ENCODE data around the gene HIVEP2.

GRCh38 chr6:142830116-142830710, 114.8 kb downstream of the HIVEP2 start:
- TF ChIP-seq CTCF (IDR thresholded peaks at IDR 0.05) (no peak), POLR2A (IDR thresholded peaks at IDR 0.05) (no peak)
